LNCaP clone FGC (cell line): ENCODE measurements around the gene SERPIND1.

Source experiments
- DNase-seq: peaks from one replicate; pipeline ENCODE4 v3.0.0-alpha.2; 2011; ENCODE audit warnings: low read depth
- H3K4me3 ChIP-seq: 2 replicates; pipeline ENCODE4 v1.5.1; 2011; ENCODE audit warnings: mild to moderate bottlenecking, low read depth, low read length, control low read depth
- TF ChIP-seq, protein P1 (sequence below): IDR thresholded peaks from 2 replicates; pipeline ENCODE4 v1.5.1; 2012; ENCODE audit warnings: mild to moderate bottlenecking; ENCODE audit not compliant: control insufficient read depth, insufficient read depth; ENCODE audit errors: extremely low read depth

The SERPIND1 gene, protein sequence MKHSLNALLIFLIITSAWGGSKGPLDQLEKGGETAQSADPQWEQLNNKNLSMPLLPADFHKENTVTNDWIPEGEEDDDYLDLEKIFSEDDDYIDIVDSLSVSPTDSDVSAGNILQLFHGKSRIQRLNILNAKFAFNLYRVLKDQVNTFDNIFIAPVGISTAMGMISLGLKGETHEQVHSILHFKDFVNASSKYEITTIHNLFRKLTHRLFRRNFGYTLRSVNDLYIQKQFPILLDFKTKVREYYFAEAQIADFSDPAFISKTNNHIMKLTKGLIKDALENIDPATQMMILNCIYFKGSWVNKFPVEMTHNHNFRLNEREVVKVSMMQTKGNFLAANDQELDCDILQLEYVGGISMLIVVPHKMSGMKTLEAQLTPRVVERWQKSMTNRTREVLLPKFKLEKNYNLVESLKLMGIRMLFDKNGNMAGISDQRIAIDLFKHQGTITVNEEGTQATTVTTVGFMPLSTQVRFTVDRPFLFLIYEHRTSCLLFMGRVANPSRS

DNA sequence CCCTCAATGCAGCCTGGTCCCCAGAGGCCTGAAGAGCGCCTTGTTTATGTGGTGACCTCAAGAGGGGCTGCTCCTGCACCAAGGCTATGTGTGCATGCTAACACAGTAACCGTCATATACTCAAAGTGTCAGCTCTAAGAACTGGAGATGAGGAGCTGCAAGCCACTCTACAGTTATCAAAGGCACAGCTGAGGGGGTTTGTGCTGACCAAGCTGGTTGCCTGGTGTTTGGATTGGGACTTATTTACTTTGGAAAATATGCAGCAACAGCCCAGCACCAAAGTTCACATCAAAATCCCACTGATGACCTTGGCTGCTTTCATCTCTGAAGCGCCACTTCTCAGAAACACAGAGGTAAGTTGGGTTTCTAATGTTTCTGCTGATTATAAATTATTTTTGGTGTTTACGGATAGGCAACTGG is at the start of gene SERPIND1:
Gene SERPIND1, plus strand, starts transcription at position 321 of the 420 bp plus-strand sequence. CDS start 5,200 bp downstream, outside the sequence.
- no peak within 1 kb of the TSS for H3K4me3 ChIP-seq
- TF ChIP-seq, protein P1, sequence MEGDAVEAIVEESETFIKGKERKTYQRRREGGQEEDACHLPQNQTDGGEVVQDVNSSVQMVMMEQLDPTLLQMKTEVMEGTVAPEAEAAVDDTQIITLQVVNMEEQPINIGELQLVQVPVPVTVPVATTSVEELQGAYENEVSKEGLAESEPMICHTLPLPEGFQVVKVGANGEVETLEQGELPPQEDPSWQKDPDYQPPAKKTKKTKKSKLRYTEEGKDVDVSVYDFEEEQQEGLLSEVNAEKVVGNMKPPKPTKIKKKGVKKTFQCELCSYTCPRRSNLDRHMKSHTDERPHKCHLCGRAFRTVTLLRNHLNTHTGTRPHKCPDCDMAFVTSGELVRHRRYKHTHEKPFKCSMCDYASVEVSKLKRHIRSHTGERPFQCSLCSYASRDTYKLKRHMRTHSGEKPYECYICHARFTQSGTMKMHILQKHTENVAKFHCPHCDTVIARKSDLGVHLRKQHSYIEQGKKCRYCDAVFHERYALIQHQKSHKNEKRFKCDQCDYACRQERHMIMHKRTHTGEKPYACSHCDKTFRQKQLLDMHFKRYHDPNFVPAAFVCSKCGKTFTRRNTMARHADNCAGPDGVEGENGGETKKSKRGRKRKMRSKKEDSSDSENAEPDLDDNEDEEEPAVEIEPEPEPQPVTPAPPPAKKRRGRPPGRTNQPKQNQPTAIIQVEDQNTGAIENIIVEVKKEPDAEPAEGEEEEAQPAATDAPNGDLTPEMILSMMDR: no peak
- DNase-seq: no peak

DNA sequence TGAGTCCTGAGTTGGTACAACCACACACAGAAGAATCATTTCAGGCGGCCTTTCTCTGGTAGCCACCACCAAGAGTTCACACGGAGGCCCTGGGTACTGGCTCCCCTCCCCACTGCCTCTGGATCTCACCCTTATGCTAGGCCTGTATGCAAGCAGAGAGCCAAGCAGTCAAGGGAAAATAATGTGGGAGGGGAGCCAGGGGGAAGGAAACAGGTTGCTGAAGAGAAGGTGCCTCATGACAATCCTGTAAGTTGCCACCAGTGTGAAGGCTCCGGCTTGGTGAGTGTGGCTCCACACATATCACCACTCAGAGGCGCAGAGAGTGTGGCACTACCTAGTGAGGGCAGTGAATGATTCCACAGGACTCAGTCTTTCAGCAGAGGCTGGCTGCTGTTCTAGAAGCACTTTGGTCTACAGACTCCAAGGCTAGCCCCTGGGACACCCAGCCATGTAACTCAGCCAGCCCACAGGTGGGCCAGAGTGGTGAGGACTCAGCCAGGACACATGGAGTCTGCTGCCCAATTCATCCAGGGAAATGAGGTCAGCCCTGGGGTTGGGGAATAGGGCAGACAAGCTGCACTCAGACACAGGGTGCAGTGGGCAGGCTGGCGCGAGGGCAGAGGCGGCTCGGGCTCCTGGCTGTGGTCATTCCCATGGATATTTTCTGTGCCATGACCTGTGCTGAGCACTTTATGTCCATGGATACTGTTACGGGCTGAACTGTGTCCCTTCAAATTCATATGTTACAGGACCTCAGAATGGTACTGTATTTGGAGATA is 49.0 kb upstream of the SERPIND1 start:
- H3K4me3 ChIP-seq: no peak overlapping the region
- no peak for DNase-seq

DNA sequence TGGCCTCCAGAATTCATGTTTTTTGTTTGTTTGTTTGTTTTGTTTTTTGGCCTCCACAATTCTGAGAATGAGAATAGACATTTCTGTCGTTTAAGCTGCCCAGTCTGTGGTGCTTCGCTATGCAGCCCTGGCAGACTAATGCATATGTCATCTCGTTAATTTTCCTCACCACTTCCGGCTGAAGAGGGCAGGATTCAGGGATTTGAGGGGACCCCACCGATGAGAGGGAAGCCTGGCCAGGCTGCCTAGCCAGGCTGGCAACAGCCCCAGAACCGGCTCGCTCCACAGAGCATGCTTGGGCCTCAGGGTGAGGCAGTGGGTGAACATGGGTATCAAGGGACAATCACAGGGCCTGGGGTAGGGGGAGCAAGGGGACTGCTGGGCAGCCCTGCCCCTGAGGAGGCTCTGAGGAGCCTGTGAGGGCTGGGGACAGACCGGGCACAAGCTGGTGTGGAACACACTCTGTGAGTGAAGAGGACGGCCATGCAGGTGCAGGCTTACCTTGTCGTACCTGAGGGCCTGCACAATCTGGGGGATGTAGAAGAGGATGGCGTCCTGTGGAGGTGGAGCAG is 47.8 kb upstream of the SERPIND1 start:
- no peak overlapping the region for H3K4me3 ChIP-seq
- TF ChIP-seq, protein P1: no peak
- DNase-seq: no peak

More for the DNA sequence above, 49.0 kb upstream of the SERPIND1 start:
- TF ChIP-seq, protein P1: no peak

DNA sequence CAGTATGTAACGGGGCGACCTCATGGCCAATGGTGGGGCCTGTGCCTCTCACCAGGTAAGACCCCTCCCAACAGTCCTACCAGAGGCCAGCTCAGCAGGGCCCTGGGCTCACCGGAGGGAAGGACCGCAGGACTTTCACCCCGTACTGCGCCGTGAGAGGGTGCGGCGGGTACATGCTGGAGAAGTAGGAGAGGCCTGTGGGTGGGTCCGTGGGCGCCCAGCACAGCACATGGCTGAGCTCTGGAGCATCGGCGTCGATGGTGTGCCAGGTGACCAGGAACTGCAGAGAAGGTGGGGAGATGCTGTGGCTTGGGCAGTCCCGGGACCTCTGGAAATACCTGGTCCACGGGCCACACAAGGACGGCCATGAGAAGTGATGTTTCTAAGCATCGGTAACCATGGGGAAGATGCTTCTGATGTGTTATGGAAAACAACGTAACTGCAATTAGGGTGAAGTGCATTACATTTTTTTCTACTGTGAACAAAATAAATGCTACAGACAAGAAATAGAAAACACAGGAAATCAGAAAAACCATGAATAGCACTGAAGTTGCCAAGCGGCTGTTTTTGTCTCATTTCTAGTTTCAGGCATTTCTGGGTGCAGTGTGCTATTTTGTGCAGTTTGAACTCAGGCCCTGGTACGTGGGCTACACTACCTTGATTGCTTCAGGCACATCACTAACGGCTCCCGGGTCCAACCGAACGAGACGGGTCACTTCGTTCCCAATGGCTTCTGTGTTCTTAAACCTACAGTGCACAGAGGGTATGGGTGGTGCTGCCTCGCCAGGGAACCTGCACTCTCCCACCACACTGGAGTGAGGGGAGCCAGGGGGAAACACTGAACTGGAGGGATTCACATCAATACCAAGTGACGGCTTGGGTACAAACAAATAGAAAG is 46.5 kb upstream of the SERPIND1 start:
- DNase-seq: no peak

DNA sequence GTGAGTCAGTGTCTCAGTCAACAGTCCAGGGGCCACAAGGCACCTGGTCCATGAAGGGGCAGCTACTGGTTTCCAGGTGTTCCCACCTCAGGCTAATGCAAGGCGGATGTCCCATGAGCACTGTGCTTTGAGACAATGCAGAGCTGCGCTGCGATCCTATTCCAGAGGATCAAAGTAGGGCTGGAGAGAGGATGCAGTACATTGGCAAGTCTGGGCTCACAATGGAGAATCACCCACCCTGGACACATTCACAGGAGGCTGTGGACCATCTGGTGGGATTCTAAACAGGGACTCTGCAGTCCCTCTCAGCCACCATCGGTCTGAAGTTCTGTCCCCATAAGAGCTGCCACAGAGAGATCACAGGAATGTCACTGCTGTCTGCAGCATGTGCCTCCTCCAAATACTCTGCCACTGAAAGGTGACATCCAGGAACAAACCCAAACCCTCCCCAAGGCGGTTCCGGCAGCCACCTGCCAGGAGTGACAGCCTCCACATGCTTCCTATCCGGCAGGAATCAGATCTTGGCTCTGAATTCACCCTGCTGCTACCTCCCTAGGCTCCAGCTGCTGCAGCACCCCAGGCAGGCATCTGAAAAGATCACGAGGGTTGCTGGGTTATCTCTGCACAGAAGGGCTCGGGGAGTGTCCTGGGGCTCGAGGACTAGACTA is 45.3 kb upstream of the SERPIND1 start:
- no peak for DNase-seq
- no peak overlapping the region for H3K4me3 ChIP-seq
- TF ChIP-seq, protein P1: no peak

More for the DNA sequence above, 46.5 kb upstream of the SERPIND1 start:
- no peak overlapping the region for H3K4me3 ChIP-seq
- TF ChIP-seq, protein P1: no peak
